Lung (tissue), 16 donors: ENCODE results near the gene MISFA. TPM values are rescaled to one million over a fixed set of nuclear protein-coding genes. Genes with fewer than 3 reads are reported as not detected.

Source experiments
- ATAC-seq: fragments of 200-7000 bp; cut with Tn5 transposase; one replicate; pipeline ENCODE4 v1.9.1; 2020; ENCODE audit warnings: moderate number of reproducible peaks; ENCODE audit not compliant: insufficient read depth, low FRiP score
- DNase-seq, 3 donors: peaks; one replicate each; pipeline ENCODE4 v3.0.0-alpha.2; 2013 to 2017
- H3K27ac ChIP-seq, 2 donors: one replicate each; pipeline ENCODE4 v1.5.1; 2013; ENCODE audit warnings: mild to moderate bottlenecking in 2 of 2, moderate library complexity in 2 of 2, control low read depth in 1 of 2, inconsistent platforms in 1 of 2, low read depth in 1 of 2, low read length in 1 of 2
- H3K27me3 ChIP-seq, 3 donors: one replicate each; pipeline ENCODE4 v1.5.1; 2013; ENCODE audit warnings: low read length in 2 of 3; ENCODE audit not compliant: control insufficient read depth in 3 of 3, insufficient read depth in 3 of 3
- H3K36me3 ChIP-seq, 4 donors: one replicate each; pipeline ENCODE4 v1.5.1; 2013; ENCODE audit warnings: low read length in 4 of 4, mild to moderate bottlenecking in 1 of 4, moderate library complexity in 1 of 4; ENCODE audit not compliant: control insufficient read depth in 4 of 4, insufficient read depth in 4 of 4
- H3K4me1 ChIP-seq, 5 donors: one replicate each; pipeline ENCODE4 v1.5.1; 2013; ENCODE audit warnings: low read length in 5 of 5, mild to moderate bottlenecking in 2 of 5, moderate library complexity in 1 of 5; ENCODE audit not compliant: control insufficient read depth in 5 of 5, insufficient read depth in 5 of 5
- H3K4me3 ChIP-seq: one replicate; pipeline ENCODE4 v1.5.1; 2013; ENCODE audit warnings: mild to moderate bottlenecking, control low read depth, moderate library complexity
- H3K9ac ChIP-seq, 2 donors: one replicate each; pipeline ENCODE4 v1.5.1; 2013; ENCODE audit warnings: low read length in 2 of 2, control low read depth in 1 of 2; ENCODE audit not compliant: insufficient read depth in 1 of 2
- H3K9me3 ChIP-seq, 4 donors: one replicate each; pipeline ENCODE4 v1.5.1; 2013; ENCODE audit warnings: low read length in 3 of 4, mild to moderate bottlenecking in 1 of 4, moderate library complexity in 1 of 4; ENCODE audit not compliant: control insufficient read depth in 4 of 4, insufficient read depth in 3 of 4
- CTCF ChIP-seq: IDR thresholded peaks from 2 replicates; pipeline ENCODE4 v1.5.1; 2012; ENCODE audit warnings: mild to moderate bottlenecking; ENCODE audit errors: control extremely low read depth, extremely low read depth
- WGBS, 2 donors: extraction: QIAGEN DNeasy Blood & Tissue Kit; methylation state at CpG; one replicate each; pipeline ENCODE4 v1.1.7; 2013; 5-methylcytosine and 5-hydroxymethylcytosine counted together
- long read RNA-seq, 5 donors: transcript quantifications; one replicate each; lab custom pipeline, GENCODE V29; 2026
- polyA plus RNA-seq, 2 donors: library from polyadenylated mRNA; stranded (reverse); fragments of 200-250 nt; gene quantifications; one replicate each; pipeline ENCODE4 v1.2.1, GENCODE V29; 2013
- total RNA-seq, 2 donors: library from RNA; depleted of rRNA in 1 of 2; stranded (reverse); fragments of >200 nt in 1 of 2; gene quantifications; one replicate each; pipeline ENCODE4 v1.2.1, GENCODE V29; 2014 to 2021
- donor health status: control.
- donor health status: control.
- donor health status: Bipolar disorder and iron deficiency.
- donor health status: healthy.
- donor health status: DM: yes; HTN: yes; CAD: no.

Gene MISFA
- total RNA-seq (1 to 10 TPM; 2.8 to 3.5 TPM), polyA plus RNA-seq (1 to 10 TPM in 1 of 2 donors, under 1 TPM in 1; 0.95 to 2.5 TPM)
- long read RNA-seq, donor 1, partial matches to known transcripts = 8 of 10 reads
- long read RNA-seq, donor 1, other reads (novel, unspliced or antisense) = 0 of 10 reads
- long read RNA-seq, donor 2, partial matches to known transcripts = 0 of 9 reads
- long read RNA-seq, donor 2, other reads (novel, unspliced or antisense) = 9 of 9 reads
- long read RNA-seq, donor 3, partial matches to known transcripts = 35 of 44 reads
- long read RNA-seq, donor 3, other reads (novel, unspliced or antisense) = 8 of 44 reads
- long read RNA-seq, donor 4 = 0 reads
- long read RNA-seq, donor 5 = 0 reads

GRCh38 chr11:18599739-18600230 is at the start of gene MISFA:
MISFA (plus strand) TSS chr11:18599789; CDS start chr11:18599929, 140 bp downstream.
- 93 to 97% methylated on average over 7 of the region's 7 CpGs for WGBS, 2 donors
- no peak within 1 kb of the TSS for H3K4me3 ChIP-seq

GRCh38 chr11:18563090-18563730 is 36.4 kb upstream of the MISFA start:
- no peak overlapping the region for H3K9ac ChIP-seq
- ATAC-seq (no peak), DNase-seq (no peak)
- no peak overlapping the region for H3K4me3 ChIP-seq
- WGBS, 2 donors = 94 to 98% methylated on average over 2 of the region's 2 CpGs
- no peaks in the 10 kb centered on the region for H3K27me3 ChIP-seq
- TF ChIP-seq CTCF = no peak
- H3K27ac ChIP-seq = no peak overlapping the region
- no peaks in the 10 kb centered on the region for H3K4me1 ChIP-seq
- H3K36me3 ChIP-seq = peaks cover 0 to 16% (median 14%) of the 10 kb centered on the region in 4 donors
- no peaks in the 10 kb centered on the region for H3K9me3 ChIP-seq

More at GRCh38 chr11:18599739-18600230, at the start of gene MISFA:
- peaks cover 0 to 2% (median 0%) of the 10 kb centered on the region in 5 donors for H3K4me1 ChIP-seq
- no peak for DNase-seq
- no peak for TF ChIP-seq CTCF
- H3K27me3 ChIP-seq = no peaks in the 10 kb centered on the region
- no peak for ATAC-seq
- no peak within 1 kb of the TSS for H3K9ac ChIP-seq
- H3K9me3 ChIP-seq = no peaks in the 10 kb centered on the region
- no peak within 1 kb of the TSS for H3K27ac ChIP-seq
- peaks cover 0 to 14% (median 6%) of the 10 kb centered on the region in 4 donors for H3K36me3 ChIP-seq

GRCh38 chr11:18564149-18564548 is 35.4 kb upstream of the MISFA start:
- DNase-seq = no peak
- TF ChIP-seq CTCF = no peak
- peaks cover 0 to 14% (median 14%) of the 10 kb centered on the region in 4 donors for H3K36me3 ChIP-seq

More at GRCh38 chr11:18564149-18564548, 35.4 kb upstream of the MISFA start:
- no peak for ATAC-seq
- no peaks in the 10 kb centered on the region for H3K27me3 ChIP-seq
- H3K9me3 ChIP-seq = no peaks in the 10 kb centered on the region
- H3K9ac ChIP-seq = no peak overlapping the region
- H3K4me1 ChIP-seq = no peaks in the 10 kb centered on the region
- no peak overlapping the region for H3K27ac ChIP-seq
- no peak overlapping the region for H3K4me3 ChIP-seq
